Measurements from ENCODE around the gene NR4A1.
A peak's percentile ranks its signal among the peaks of the same experiment; 100 is the strongest.

Gene NR4A1

DNA sequence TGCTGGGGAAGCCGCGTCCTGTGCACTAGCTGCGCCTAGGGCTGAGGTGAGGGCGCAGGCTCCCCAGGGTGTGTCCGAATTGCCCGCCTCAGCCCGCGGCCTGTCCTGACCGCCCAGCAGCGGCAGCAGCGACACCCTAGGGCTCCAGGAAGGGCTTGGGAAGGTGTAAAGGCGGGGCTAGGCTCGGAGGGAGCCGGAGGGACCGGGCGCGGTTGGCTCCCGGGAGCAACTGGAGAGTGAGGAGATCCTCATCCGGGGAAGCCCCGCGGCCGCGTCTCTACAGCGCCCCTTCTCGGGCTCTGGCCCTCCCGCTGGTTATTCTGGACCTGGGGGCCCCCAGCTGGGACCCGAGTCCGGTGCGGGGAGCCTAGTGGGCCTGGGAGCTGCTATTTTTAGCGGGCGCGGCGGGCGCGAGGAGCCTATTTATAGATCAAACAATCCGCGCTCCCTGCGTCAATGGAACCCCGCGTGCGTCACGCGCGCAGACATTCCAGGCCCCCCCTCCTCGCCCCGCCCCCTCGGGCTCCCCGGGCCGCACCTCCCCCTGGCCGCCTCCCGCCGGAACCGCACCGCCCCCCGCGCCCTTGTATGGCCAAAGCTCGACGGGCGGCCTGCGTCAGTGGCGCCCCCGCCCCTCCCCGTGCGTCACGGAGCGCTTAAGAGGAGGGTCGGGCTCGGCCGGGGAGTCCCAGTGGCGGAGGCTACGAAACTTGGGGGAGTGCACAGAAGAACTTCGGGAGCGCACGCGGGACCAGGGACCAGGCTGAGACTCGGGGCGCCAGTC, at the start of gene NR4A1:
TSS of gene NR4A1 (plus strand) at position 685 of the 784 bp plus-strand sequence. CDS start 2,887 bp downstream, outside the sequence.
- DNase-seq, result peak; percentile 96

DNA sequence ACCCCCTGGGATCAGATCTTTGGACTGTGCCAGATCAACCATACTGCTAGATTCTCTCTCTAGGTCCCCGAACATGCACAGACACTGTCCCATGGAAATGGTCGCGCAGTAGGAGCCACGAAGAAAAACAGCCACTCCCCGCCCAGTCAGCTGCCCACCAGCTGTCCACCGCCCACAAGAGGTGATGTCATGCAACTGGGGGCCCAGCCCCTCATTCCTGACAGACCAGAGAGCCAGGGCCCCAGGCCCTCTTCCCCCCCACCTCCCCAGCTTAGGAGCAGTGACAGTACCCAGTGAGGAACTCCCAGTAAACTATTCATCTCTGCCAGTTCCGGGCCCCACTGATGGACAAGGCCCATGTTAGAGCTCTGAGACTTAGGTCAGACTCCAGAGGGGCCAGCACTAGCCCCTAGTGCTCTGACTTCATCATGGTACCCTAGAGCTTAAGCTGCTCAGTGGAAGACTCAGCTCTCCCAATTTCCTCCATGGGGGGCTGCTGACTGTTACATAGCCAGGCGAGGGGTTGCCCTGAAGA, 48.2 kb upstream of the NR4A1 start:
- no peak for DNase-seq

DNA sequence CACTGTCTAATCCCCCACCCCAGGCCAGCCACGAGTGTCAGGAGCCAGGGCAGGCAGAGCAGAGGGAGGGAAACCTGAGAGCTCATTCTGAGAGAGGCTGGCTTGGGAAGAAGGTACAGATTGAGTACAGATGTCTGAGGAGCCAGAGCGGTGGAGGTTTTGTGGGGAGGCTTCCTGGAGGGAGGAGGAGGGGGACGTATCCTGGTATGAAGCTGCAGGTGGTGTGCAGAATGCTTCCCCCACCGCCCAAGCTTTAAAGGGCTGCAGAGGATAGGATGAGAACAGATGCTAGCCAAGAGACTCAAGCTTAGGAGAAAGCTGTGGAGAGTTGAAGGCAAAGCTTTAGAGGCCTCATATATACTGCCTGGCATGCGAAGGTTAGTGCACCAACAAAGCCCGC, 47.7 kb upstream of the NR4A1 start:
- no peak for DNase-seq

DNA sequence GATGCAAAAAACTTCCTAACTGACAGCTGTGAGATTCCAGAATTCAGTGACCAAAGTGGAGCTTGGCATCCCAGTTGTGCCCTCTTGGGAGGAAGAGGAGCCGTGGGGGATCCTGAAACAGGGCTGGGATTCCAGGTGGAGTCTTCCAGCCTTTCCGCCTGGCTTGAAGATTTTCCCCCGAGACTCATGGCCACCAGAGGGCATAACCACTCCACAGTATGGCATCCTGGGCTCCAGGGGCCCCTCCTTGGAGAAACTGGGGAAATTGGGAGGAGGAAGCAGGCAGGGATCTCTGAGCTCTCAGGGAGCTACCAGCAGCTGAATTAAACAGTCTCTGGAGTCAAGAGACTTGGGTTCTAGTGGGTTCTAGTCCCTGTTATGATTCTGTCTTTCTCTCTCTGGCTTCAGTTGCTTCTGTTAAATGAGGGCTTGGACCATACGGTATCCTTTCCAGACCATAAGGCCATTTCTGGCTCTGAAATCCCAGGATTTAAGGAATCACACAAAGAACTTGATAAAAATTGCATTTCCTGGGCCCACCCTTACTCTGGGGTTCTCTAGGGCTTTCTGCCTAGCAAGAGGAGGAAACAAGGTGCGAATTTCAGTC, 47.1 kb upstream of the NR4A1 start:
- no peak for DNase-seq

DNA sequence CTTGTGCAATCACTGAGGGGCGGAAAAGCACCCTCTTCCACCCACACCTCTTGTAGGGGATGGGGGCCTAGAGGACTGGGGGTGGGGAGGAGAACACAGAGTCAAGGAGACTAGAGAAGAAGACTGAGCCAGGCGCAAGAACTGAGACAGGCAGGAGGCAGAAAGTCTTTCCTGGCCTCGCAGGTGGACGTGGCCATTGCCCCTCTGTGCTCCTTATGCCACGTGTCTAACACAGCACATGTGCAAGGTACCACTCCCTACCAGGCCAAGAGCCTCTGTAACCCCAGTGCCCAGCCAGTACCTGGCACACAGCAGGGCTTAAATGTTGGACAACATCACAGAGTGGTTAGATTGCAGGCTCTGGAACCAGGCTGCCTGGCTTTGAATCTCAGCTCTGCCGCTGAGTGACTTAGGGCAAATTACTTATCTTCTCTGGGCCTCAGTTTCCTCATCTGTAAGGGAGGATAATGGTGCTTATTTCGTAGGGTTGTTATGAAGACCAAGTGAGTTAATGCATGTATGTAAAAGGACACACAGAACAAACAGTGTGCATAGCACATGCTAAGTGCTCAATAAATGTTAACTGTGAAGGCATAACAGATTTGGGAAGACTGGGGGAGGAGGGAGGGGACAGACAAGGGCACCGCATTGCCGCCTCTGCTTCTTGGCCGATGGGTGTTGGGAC, 45.9 kb upstream of the NR4A1 start:
- no peak for DNase-seq

DNA sequence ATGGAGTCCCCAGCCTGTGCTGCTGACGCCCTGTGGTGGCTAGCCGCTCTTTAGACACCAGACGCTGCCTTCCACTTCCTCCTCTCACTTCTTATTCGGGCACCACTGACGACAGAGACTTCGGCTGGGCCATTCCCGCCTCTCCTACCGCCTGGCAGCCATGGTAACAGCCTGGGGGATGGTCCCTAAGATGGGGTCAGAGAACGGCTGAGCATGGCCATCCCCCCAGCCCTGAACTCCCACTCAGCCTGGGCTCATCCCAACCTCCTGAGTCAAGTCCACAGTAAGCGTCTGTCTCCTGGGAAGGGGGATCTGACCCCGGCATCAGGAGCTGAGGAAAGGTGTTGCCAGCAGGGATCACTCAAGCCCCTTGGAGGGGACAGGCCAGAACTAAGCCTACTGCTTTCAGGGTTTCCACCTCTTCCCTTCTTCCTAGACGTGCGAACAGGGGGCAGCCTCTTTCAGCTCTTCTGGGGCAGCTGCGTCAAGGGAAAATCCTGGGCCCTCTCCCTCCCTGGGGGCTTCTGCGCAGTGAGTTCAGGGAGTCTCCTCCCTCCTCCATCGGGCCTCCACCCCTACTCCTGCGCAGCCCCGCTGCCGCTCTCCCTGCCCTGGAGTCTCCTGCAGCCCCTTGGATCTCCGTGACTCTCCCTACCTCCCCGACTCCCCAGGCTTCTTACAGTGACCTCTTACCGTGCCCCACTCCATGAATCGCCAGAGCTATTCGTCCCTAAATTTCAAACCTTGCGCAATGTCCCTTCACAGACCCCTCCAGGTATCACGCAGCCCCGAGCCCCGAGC, 45.1 kb upstream of the NR4A1 start:
- DNase-seq, result no peak

DNA sequence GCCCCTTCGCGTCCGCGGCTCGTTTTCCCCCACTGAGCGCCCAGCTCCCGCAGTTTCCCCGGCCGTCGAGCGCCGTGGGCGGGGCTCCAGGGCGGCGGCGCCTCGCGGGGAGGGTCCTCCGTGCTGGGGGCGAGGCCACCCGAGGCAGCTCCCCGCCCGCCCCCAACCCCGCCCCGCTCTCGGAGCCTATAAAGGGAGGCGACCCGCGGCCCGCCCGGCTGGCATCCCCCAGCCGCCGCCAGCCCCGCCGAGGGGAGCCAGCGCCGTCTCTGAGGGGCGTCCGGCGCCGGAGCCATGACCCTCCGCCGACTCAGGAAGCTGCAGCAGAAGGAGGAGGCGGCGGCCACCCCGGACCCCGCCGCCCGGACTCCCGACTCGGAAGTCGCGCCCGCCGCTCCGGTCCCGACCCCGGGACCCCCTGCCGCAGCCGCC, 44.5 kb upstream of the NR4A1 start, which contains the start of gene TAMALIN:
TSS of gene TAMALIN (plus strand) at position 221 of the 432 bp plus-strand sequence. CDS start at position 295, 74 bp downstream.
- DNase-seq, result peak; percentile 31

DNA sequence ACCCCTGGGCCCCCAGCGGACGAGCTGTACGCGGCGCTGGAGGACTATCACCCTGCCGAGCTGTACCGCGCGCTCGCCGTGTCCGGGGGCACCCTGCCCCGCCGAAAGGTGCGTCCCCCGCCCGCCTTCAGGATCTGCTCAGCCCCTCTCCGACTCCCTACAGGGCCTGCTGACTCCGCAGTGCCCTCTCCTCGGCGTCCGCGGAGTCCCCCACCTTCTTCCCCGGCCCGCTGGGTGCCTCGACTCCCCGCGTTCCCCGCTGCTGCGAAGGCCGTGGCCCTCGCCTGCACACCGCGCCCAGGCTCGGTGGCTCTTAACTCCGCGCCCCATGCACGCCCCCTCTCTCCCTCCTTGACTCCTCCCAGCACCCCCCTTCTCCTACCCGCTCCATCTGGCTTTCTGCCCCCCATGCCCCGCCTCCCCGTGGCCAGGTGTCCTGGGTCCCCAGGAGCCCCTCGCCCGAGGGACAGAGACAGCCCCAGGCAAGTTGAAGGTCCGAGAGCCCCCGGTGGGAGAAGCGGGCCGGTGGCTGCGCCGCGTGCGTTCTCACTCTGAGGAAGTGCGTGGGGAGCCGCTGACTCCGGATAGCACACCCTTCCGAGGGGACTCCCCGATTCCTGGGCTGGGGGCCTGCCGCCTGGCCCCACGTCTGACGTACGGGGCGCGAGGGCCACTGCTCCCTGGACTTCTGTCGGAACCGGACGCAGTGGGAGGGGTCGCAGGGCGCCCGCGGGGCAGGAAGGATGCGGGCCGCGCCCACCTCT, 43.9 kb upstream of the NR4A1 start:
- no peak for DNase-seq

DNA sequence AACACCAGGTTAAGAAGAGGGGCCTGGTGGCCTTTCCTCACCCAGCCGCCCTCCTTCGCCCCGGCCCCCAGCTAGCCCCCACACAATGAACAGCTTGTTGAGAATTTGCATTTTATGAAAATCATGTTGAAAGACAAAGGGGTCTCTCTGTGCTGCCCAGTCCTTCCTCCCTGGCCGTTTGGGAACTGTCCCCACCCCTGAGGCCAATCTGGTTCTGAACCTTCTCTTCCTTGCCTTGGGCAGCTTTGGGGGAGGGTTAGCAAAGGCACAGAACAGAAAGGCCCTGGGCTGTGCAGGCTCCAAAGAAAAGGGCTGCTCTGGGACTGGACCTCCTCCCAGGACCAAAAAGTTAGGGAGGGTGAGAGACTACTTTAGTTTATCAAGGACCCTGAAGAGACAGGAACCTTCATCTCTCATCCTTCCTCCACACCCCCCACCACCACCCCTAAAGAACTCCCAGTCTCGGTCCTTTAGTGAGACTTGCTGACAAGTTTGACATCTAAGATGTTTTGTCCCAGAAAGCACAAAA, 43.2 kb upstream of the NR4A1 start:
- no peak for DNase-seq

DNA sequence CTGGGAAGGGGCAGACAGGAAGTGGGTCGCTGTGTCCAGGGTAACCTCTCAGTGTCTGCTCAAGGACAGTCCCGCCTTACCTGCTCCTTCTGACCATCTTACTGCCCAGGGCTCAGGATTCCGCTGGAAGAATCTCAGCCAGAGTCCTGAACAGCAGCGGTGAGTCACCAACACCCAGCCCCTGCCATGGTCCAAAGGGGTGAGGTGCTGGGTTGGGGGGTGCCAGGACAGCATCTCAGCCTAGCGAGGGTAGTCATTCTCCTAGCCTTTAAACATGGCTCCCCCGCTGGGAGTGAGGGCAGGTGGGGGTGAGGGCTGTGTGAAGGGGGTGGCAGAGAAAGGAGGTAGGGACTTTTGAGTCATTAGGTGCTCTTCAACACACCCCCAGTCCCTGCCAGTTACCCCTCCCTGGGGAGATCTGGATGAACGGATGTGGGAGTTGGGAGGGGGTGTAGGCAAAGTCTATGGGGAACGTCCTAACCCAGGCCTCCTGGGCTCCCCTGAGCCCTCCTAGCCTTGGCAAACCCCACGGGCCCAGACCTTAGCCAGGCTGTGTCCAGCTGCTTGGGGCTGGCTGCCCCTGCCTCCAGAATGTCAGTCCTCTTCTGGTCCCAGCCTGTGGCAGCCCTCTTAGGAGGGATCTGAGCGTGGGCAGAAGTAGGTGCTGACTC, 42.0 kb upstream of the NR4A1 start:
- no peak for DNase-seq

DNA sequence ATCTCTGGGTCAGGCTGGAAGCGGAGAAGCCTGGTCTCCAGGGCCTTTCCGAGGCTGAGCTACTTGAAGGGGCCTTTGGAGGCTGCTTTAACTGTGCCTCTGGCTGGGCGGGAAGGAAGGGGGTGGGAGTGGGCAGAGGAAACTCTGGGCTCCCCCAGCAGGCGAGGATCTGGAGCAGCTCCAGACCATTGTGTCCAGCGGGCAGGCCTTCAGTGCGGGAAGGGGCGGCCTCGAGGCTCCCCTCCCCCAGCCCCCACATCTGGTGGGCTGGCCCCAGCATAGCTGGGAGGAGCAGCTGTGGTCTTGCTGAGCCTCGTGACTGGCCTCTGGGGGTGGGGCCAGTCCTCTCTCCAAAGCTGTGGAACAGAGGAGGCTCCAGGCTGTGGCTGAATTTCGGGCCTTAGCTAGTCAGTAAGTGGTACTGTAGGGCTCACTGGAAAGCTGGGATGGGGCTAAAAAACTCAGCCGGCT, 41.1 kb upstream of the NR4A1 start:
- no peak for DNase-seq

DNA sequence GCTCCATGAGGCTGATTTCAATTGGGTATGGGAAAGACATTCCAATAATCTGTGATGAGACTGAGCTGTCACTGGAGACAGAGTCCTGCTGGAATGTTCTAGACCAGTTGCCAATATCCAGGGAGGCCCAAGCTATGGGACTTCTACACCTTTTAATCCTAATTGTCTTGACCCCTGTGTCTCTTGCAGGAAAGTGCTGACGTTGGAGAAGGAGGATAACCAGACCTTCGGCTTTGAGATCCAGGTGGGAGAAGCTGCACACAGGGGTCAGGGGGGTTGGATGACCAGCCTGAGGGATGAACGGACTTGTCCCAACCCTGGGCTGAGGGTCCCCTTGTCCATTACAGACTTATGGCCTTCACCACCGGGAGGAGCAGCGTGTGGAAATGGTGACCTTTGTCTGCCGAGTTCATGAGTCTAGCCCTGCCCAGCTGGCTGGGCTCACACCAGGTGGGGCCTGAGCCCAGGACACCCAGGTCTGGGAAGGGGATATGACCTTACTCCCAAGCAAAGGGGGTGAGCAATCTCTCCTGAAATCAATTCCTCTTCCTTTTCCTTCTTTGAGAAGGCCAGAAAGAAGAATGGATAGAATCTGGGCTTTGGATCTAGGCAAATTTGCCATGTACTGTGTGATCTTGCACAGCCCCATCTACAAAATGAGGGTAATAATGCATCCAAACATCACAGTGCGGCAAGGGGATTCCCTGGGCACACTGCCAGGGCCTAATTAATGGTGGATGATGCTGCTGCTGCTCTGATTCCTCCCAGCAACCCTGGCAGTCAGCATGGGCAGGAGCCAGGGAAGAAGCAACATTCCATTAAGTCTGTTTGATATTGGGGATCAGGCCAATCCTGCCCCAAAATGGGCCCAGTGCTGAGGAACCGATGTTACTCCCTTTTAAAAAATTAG, 40.3 kb upstream of the NR4A1 start:
- DNase-seq, result no peak

DNA sequence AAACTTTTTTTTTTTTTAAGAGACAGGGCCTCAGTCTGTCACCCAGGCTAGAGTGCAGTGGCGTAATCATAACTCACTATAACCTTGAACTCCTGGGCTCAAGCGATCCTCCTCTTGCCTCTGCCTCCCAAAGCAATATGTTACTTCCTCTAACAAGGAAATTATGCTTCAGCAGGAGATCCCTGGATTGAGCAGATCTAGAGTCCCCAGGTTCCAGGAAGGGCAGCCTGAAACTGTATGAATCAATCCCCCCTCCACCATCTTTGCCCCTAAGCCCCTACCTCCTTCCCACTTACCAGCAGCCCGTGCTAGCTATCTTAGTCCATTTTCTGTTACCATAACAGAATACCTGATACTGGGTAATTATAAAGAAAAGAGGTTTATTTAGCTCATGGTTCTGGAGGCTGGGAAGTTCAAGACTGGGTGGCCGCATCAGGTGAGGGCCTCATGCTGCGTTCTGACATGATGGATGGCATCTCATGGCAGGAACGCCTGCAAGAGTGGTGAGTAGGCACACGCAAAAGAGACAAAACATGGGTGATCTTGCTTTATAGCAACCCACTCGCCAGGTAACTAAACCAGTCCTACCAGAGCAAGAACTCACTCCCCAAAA, 39.5 kb upstream of the NR4A1 start:
- no peak for DNase-seq

DNA sequence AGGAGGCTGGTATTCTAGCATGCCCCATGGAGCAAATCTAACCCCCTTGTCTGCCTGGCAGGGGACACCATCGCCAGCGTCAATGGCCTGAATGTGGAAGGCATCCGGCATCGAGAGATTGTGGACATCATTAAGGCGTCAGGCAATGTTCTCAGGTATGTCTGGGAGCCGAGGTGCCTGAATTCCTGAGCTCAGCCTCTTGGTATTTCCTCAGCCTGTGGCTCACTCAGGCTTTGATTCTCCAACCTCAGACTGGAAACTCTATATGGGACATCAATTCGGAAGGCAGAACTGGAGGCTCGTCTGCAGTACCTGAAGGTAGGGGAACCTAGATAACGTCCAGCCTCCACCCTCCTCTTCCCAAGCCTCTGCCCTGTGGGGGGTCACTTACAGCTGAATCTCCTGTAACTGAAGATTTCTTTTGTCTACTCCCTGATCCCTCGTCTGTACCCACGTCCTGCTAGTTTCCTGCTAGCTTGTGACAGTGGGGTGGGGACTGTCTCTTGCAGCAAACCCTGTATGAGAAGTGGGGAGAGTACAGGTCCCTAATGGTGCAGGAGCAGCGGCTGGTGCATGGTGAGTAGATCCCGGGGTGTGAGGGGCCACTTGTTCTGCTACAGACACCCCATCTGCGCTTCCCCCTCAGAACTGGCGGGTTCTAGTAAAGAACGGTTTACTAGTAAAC, 37.5 kb upstream of the NR4A1 start:
- DNase-seq, result no peak

DNA sequence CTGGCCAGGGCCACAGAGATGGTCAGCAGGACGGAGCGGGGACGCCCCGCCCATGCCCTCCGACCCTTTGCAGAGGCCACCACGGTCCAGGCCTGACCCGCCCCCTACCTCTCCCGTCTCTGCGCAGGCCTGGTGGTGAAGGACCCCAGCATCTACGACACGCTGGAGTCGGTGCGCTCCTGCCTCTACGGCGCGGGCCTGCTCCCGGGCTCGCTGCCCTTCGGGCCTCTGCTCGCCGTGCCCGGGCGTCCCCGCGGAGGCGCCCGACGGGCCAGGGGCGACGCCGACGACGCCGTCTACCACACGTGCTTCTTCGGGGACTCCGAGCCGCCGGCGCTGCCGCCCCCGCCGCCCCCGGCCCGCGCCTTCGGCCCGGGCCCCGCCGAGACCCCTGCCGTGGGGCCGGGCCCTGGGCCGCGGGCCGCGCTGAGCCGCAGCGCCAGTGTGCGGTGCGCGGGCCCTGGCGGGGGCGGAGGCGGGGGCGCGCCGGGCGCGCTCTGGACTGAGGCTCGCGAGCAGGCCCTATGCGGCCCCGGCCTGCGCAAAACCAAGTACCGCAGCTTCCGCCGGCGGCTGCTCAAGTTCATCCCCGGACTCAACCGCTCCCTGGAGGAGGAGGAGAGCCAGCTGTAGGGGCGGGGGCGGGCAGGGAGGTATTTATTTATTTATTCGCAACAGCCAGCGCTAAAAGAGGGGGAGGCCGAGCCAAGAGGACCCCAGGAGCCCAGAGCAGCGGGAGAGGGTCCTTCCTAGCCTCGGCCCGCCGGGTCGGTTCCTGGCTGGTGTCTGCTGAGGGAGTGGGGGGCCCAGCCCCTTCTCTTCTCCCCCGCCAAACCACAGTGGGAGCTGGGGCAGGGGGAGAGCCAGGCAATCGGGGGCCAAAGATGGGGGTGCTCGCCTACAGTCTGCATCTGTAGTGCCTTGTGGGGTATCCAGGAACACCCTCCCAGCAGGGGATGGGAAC, 36.4 kb upstream of the NR4A1 start:
- DNase-seq, result no peak

DNA sequence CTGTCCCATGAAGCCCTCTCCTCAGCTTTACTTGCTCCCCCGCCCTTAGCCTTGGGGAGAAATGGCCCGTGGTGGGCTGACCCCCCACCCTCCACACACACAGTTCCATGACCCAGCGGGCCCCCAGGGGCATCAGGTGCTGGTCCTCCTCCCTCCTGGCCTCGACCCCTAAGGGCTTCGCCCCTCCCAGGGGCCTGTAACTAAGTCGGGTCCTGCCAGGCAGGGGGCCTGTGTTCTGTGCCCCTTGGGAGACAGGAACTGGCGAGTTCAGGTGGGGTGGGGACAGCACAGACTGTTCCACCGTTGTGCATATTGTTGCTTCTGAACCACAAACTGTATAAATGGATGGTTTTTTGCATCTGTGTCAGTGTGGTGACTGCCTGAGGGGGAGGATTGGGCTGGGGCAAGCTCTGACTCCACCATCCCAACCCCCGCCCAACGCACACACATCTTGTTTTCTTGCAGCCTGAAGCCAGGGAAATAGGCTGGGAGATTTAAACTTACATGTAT, 35.7 kb upstream of the NR4A1 start:
- DNase-seq, result no peak

DNA sequence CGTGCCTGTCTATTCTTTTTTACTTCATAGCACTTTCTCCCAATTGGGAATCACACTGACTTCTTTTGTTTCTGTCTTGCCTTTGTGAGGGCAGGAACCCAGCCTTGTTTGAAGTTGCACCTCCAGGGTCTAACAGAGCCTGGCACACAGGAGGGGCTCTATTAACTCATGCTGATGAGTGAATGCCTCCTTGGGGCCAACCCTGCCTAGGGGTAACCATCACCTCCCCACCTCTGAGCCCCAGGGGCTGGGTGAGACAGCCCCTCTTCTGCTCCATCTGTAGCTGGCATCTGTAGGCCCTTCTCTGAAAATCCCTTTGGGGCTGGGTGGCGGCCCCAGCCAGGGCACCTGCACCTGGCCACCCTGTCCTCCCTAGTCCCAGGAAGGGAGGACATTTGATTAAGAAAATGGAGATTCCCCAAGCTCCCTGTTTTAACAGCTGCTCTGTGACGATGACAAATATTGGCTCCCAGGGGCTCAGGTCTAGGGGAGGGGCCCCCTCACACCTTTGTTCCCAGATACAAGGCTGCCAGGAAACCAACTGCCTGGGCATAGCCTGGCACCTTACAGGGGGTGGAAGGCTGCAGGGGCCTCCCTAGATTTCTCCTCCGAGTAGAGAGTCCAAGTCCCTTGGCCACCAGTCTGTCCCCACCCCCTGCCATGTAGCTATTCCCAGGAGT, 32.7 kb upstream of the NR4A1 start:
- DNase-seq, result no peak

Measured in activated CD4-positive, alpha-beta T cell treated with anti-CD3 and anti-CD28 coated beads, Interleukin-2, Interleukin-6, amounts not matched to agents 100 ng/mL and 50 ng/mL, durations not matched to agents 16 hours and 8 hours (primary cell).